HG02885 (cell line): Measurements from ENCODE around the gene CATSPER4.
A peak's percentile ranks its signal among the peaks of the same experiment; 100 is the strongest.
"Not testable (repeated sequence)": the region's sequence is repeated elsewhere in the genome, so short reads cannot be mapped to it uniquely, and the experiment has no call there.

ENCODE experiments used
- ATAC-seq: cut with Tn5 transposase; IDR thresholded peaks from one replicate; pipeline ENCODE4 v1.9.1; 2021; ENCODE audit warnings: mild to moderate bottlenecking; ENCODE audit not compliant: unreplicated experiment, poor library complexity

The CATSPER4 gene

GRCh38 chr1:26189331-26189730 is 1.1 kb upstream of the CATSPER4 start:
- ATAC-seq = no peak

GRCh38 chr1:26189751-26190275 is 589 bp upstream of the CATSPER4 start:
- ATAC-seq = no peak

- no peak for ATAC-seq
Observed at GRCh38 chr1:26191739-26192138, 1.3 kb downstream of the CATSPER4 start.

- ATAC-seq = no peak
Observed at GRCh38 chr1:26195805-26196204, 5.4 kb downstream of the CATSPER4 start.

- ATAC-seq = no peak
Observed at GRCh38 chr1:26197301-26197700, 6.9 kb downstream of the CATSPER4 start.

- ATAC-seq = no peak
Observed at GRCh38 chr1:26197813-26198212, 7.4 kb downstream of the CATSPER4 start.

- ATAC-seq = no peak
Observed at GRCh38 chr1:26200413-26200812, 10.0 kb downstream of the CATSPER4 start.

- ATAC-seq = no peak
Observed at GRCh38 chr1:26203642-26204318, 13.4 kb downstream of the CATSPER4 start.

- ATAC-seq = no peak
Observed at GRCh38 chr1:26210147-26210870, 19.9 kb downstream of the CATSPER4 start.

GRCh38 chr1:26212726-26213125 is 22.3 kb downstream of the CATSPER4 start:
- no peak for ATAC-seq

- no peak for ATAC-seq
Observed at GRCh38 chr1:26213335-26213905, 23.0 kb downstream of the CATSPER4 start.

GRCh38 chr1:26215246-26215645 is 24.8 kb downstream of the CATSPER4 start:
- ATAC-seq = no peak

GRCh38 chr1:26218906-26219494 is 28.6 kb downstream of the CATSPER4 start:
- no peak for ATAC-seq

- ATAC-seq = no peak
Observed at GRCh38 chr1:26220199-26220912, 30.0 kb downstream of the CATSPER4 start.

GRCh38 chr1:26221094-26221493 is 30.7 kb downstream of the CATSPER4 start:
- no peak for ATAC-seq

- ATAC-seq = no peak
Observed at GRCh38 chr1:26224606-26225005, 34.2 kb downstream of the CATSPER4 start.

GRCh38 chr1:26225033-26225831 is 34.8 kb downstream of the CATSPER4 start:
- no peak for ATAC-seq

- not testable (repeated sequence) for ATAC-seq
Observed at GRCh38 chr1:26230682-26231081, 40.3 kb downstream of the CATSPER4 start.

- ATAC-seq = peak; percentile 90
Observed at GRCh38 chr1:26233903-26234643, 43.7 kb downstream of the CATSPER4 start, which contains the start of gene CEP85. Gene CEP85, plus strand, starts transcription at chr1:26234200. Its CDS starts 5,584 bp downstream, at chr1:26239784.
